ENCODE results near the gene MYBPC2.
A peak's percentile ranks its signal among the peaks of the same experiment; 100 is the strongest.

Gene MYBPC2

GRCh38 chr19:50498219-50499056 lies 65.7 kb downstream of the MYBPC2 start:
- DNase-seq (ENCODE audit: low read depth in 2 of 2), result no peak

- DNase-seq (ENCODE audit: low read depth in 2 of 2), result no peak
Measured at GRCh38 chr19:50500060-50500752, 67.5 kb downstream of the MYBPC2 start.

GRCh38 chr19:50500753-50501151 lies 68.1 kb downstream of the MYBPC2 start:
- DNase-seq (ENCODE audit: low read depth in 2 of 2), result no peak

- no peak for DNase-seq (ENCODE audit: low read depth in 2 of 2)
Measured at GRCh38 chr19:50501186-50501567, 68.5 kb downstream of the MYBPC2 start.

GRCh38 chr19:50501568-50502475 lies 69.1 kb downstream of the MYBPC2 start:
- no peak for DNase-seq (ENCODE audit: low read depth in 2 of 2)

- no peak for DNase-seq (ENCODE audit: low read depth in 2 of 2)
Measured at GRCh38 chr19:50505856-50506611, 73.3 kb downstream of the MYBPC2 start.

- no peak for DNase-seq (ENCODE audit: low read depth in 2 of 2)
Measured at GRCh38 chr19:50506700-50507099, 74.0 kb downstream of the MYBPC2 start.

- no peak for DNase-seq (ENCODE audit: low read depth in 2 of 2)
Measured at GRCh38 chr19:50507376-50507775, 74.7 kb downstream of the MYBPC2 start.

- DNase-seq (ENCODE audit: low read depth in 2 of 2), result no peak
Measured at GRCh38 chr19:50508843-50509190, 76.1 kb downstream of the MYBPC2 start.

- no peak for DNase-seq (ENCODE audit: low read depth in 2 of 2)
Measured at GRCh38 chr19:50509366-50509765, 76.7 kb downstream of the MYBPC2 start.

- DNase-seq (ENCODE audit: low read depth in 2 of 2), result no peak
Measured at GRCh38 chr19:50510121-50510670, 77.5 kb downstream of the MYBPC2 start.

GRCh38 chr19:50510700-50511068 lies 78.0 kb downstream of the MYBPC2 start:
- DNase-seq (ENCODE audit: low read depth in 2 of 2), result no peak

GRCh38 chr19:50511069-50511822 lies 78.6 kb downstream of the MYBPC2 start, which contains the start of gene JOSD2:
JOSD2 (minus strand) TSS chr19:50511191; CDS start chr19:50510431, 760 bp downstream.
- DNase-seq (ENCODE audit: low read depth in 2 of 2), result peak; percentile 92 to 96

GRCh38 chr19:50512112-50512998 lies 79.7 kb downstream of the MYBPC2 start:
- DNase-seq (ENCODE audit: low read depth in 2 of 2), result no peak

GRCh38 chr19:50512999-50513745 lies 80.5 kb downstream of the MYBPC2 start:
- no peak for DNase-seq (ENCODE audit: low read depth in 2 of 2)

GRCh38 chr19:50513746-50514345 lies 81.2 kb downstream of the MYBPC2 start, which contains the start of gene ASPDH:
ASPDH (minus strand) TSS chr19:50513913; CDS start chr19:50513823, 90 bp downstream.
- no peak for DNase-seq (ENCODE audit: low read depth in 2 of 2)

- DNase-seq (ENCODE audit: low read depth in 2 of 2), result no peak
Measured at GRCh38 chr19:50514346-50515167, 81.9 kb downstream of the MYBPC2 start.

All from stimulated activated CD4-positive, alpha-beta T cell treated with anti-CD3 and anti-CD28 coated beads, Interleukin-4, amount 100 ng/mL, for 48 hours (primary cell).